Activated CD4-positive, alpha-beta T cell treated with anti-CD3 and anti-CD28 coated beads, Interleukin-2, amount 10 ng/mL, durations not matched to agents 7 days and 5 days (primary cell): ENCODE results near the gene IQCE. TPM values are rescaled to one million over a fixed set of nuclear protein-coding genes. Genes with fewer than 3 reads are reported as not detected.

Experiments
- microRNA-seq: library from miRNA; unstranded; fragments of <30 nt; microRNA quantifications from one replicate; pipeline ENCODE4 v1.2.0, GENCODE V29; 2021; ENCODE audit warnings: borderline microRNAs expressed, borderline replicate concordance
- total RNA-seq, 2 experiments: library from RNA; stranded (reverse); gene quantifications; one replicate each; pipeline ENCODE4 v1.2.3, GENCODE V29; 2021

IQCE gene
- total RNA-seq, 2 experiments from 2014 or later = 13.8 to 15.5 TPM

Small RNA genes lying within 50 kb of the gene (microRNA-seq; reads per million reads assigned to microRNA genes)
- not detected for gene MIR4648

Other genes with a start within 250 kb of the IQCE start
- gene SNX8, start 244.5 kb upstream of the IQCE start, total RNA-seq = 10 to 100 TPM; 27.2 to 28.0 TPM
- gene EIF3B, start 204.2 kb upstream of the IQCE start, total RNA-seq = 100 to 1,000 TPM; 148 to 158 TPM
- 10 to 100 TPM; 40.7 to 44.8 TPM for gene CHST12, start 155.4 kb upstream of the IQCE start, total RNA-seq
- not detected for gene GRIFIN, start 82.6 kb upstream of the IQCE start, total RNA-seq
- gene LFNG, start 39.2 kb upstream of the IQCE start, total RNA-seq = 100 to 1,000 TPM in 1 of 2 experiments, 10 to 100 TPM in 1; 93.3 to 109 TPM
- gene BRAT1, start 3.5 kb upstream of the IQCE start, total RNA-seq = 10 to 100 TPM; 40.0 to 43.9 TPM
- gene TTYH3, start 73.0 kb downstream of the IQCE start, total RNA-seq = 10 to 100 TPM; 17.2 to 19.7 TPM
- gene AMZ1, start 129.2 kb downstream of the IQCE start, total RNA-seq = under 1 TPM; 0.05 to 0.08 TPM